ENCODE results near the gene MAD2L1.

The MAD2L1 gene

DNA sequence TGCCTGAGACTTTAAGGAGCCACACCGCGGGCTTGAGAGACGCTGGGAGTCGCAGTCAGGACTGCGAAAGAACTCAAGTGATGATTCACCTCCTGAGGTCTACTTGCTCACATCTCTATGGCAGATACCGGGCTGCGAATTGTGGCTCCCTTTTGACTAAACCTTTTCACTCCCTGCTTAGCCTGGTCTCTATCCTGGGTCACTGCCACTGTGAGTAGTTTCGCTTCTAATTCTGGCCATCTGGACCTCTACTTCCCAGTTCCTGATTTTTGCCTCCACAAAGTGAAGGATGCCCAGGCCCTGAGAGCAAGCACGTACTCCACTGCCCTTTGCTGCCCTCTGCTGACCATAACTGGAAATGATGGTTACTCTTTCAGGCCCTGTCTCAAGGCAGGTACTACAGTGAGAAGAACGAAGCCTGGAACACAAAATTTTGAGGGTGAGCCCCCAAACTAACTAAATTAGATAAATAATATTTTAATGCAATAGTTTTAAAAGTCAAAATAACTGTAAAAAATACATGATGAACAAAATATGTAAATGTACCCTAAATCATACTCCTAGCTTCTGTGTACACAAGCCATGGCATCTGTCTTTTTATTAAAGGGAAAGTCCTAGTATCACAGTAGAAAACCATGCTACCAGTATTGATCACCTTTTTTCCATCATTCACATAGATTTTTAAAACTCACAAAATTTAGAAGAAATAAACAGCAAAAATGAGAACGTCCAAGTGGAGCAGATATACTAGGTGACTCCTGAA is 16.7 kb downstream of the MAD2L1 start:
- H3K4me2 ChIP-seq (ENCODE audit: low read depth, low read length, poor library complexity, severe bottlenecking) = no peak overlapping the region
- peak overlapping the region; percentile 74; the same call in 1 of the 2 replicates for H2AFZ ChIP-seq (ENCODE audit: low read length)

DNA sequence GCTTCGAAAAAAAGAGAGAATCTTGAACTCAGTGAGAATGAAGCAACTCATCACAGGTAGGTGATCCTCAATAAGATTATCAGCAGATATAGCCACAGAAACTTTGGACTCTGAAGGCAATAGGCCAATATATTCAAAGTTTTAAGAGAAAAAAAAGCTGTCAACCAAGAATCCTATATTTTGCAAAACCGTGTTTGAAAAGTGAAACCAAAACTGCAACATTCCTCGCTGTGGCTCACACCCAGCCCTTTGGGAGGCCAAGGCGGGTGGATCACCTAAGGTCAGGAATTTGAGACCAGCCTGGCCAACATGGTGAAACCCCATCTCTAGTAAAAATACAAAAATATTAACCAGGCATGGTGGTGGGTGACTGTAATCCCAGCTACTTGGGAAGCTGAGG is 22.8 kb downstream of the MAD2L1 start:
- Histone ChIP-seq H3K9me2 (replicated peaks; ENCODE audit: low read depth, low read length) (no peaks in the 10 kb centered on the region), H3K36me3 (ENCODE audit: insufficient read depth, low read length) (no peaks in the 10 kb centered on the region), H3F3A (ENCODE audit: low read depth) (no peaks in the 10 kb centered on the region), H3K27me3 (ENCODE audit: insufficient read depth, low read length, poor library complexity, severe bottlenecking) (no peaks in the 10 kb centered on the region), H3K4me2 (ENCODE audit: low read depth, low read length, poor library complexity, severe bottlenecking) (no peak overlapping the region), H3K4me1 (ENCODE audit: insufficient read depth, low read length, poor library complexity, severe bottlenecking) (no peaks in the 10 kb centered on the region), H3K4me3 (ENCODE audit: low read length, poor library complexity, severe bottlenecking) (no peak overlapping the region), H2AFZ (ENCODE audit: low read length) (no peak overlapping the region), H3K9me3 (ENCODE audit: insufficient read depth, low read depth, low read length) (no peaks in the 10 kb centered on the region), H3K79me2 (ENCODE audit: insufficient read depth, low read length) (no peaks in the 10 kb centered on the region), H3K9ac (ENCODE audit: low read depth, low read length, poor library complexity, severe bottlenecking) (no peak overlapping the region), H4K20me1 (ENCODE audit: insufficient read depth, low read length, poor library complexity, severe bottlenecking) (no peaks in the 10 kb centered on the region)
- TF ChIP-seq EZH2phosphoT487 (IDR thresholded peaks at IDR 0.05; ENCODE audit: borderline replicate concordance) = no peak
- no peak for TF ChIP-seq CTCF (conservative IDR thresholded peaks at IDR 0.05; ENCODE audit: low read length)

More for the DNA sequence above, 16.7 kb downstream of the MAD2L1 start:
- no peaks in the 10 kb centered on the region for H3K4me1 ChIP-seq (ENCODE audit: insufficient read depth, low read length, poor library complexity, severe bottlenecking)
- H4K20me1 ChIP-seq (ENCODE audit: insufficient read depth, low read length, poor library complexity, severe bottlenecking) = no peaks in the 10 kb centered on the region
- no peaks in the 10 kb centered on the region for H3K9me3 ChIP-seq (ENCODE audit: insufficient read depth, low read depth, low read length)
- no peaks in the 10 kb centered on the region for H3F3A ChIP-seq (ENCODE audit: low read depth)
- H3K79me2 ChIP-seq (ENCODE audit: insufficient read depth, low read length) = no peaks in the 10 kb centered on the region
- no peaks in the 10 kb centered on the region for H3K9me2 ChIP-seq (replicated peaks; ENCODE audit: low read depth, low read length)
- TF ChIP-seq EZH2phosphoT487 (IDR thresholded peaks at IDR 0.05; ENCODE audit: borderline replicate concordance) (no peak), CTCF (conservative IDR thresholded peaks at IDR 0.05; ENCODE audit: low read length) (peak; percentile 77)
- no peaks in the 10 kb centered on the region for H3K27me3 ChIP-seq (ENCODE audit: insufficient read depth, low read length, poor library complexity, severe bottlenecking)
- H3K4me3 ChIP-seq (ENCODE audit: low read length, poor library complexity, severe bottlenecking) = no peak overlapping the region
- H3K36me3 ChIP-seq (ENCODE audit: insufficient read depth, low read length) = peaks cover 7% of the 10 kb centered on the region; the same call in 1 of the 2 replicates
- H3K9ac ChIP-seq (ENCODE audit: low read depth, low read length, poor library complexity, severe bottlenecking) = no peak overlapping the region

DNA sequence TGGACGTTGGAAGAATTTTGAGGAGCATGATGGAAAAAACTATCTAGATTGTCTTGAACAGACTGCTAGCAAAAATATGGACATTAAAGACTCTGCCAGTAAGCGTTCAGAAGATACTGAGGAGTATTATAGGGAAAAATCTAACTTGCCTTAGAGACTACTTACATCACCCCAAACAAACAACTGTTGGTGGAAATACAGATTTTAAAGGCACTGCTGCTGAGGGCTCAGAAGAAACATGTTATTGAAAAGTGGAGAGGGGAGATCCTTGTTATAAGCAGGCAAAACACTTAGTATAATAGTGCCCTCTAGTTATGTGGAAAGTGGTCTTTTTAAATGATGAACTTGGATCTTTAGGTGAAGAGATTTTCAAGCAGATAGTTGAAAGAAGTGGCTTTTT is 29.2 kb downstream of the MAD2L1 start:
- Histone ChIP-seq H3K9me2 (replicated peaks; ENCODE audit: low read depth, low read length) (no peaks in the 10 kb centered on the region), H3K9ac (ENCODE audit: low read depth, low read length, poor library complexity, severe bottlenecking) (no peak overlapping the region), H3K79me2 (ENCODE audit: insufficient read depth, low read length) (no peaks in the 10 kb centered on the region), H3K4me2 (ENCODE audit: low read depth, low read length, poor library complexity, severe bottlenecking) (no peak overlapping the region), H3K4me3 (ENCODE audit: low read length, poor library complexity, severe bottlenecking) (no peak overlapping the region), H3K36me3 (ENCODE audit: insufficient read depth, low read length) (no peaks in the 10 kb centered on the region), H3K9me3 (ENCODE audit: insufficient read depth, low read depth, low read length) (no peaks in the 10 kb centered on the region), H3K27me3 (ENCODE audit: insufficient read depth, low read length, poor library complexity, severe bottlenecking) (no peaks in the 10 kb centered on the region), H3F3A (ENCODE audit: low read depth) (no peaks in the 10 kb centered on the region), H3K4me1 (ENCODE audit: insufficient read depth, low read length, poor library complexity, severe bottlenecking) (no peaks in the 10 kb centered on the region), H2AFZ (ENCODE audit: low read length) (no peak overlapping the region), H4K20me1 (ENCODE audit: insufficient read depth, low read length, poor library complexity, severe bottlenecking) (no peaks in the 10 kb centered on the region)
- no peak for TF ChIP-seq CTCF (conservative IDR thresholded peaks at IDR 0.05; ENCODE audit: low read length)
- TF ChIP-seq EZH2phosphoT487 (IDR thresholded peaks at IDR 0.05; ENCODE audit: borderline replicate concordance) = no peak

Data from Loucy (cell line).